IPS DF 4.7 (cell line): ENCODE results near the gene NPRL2.
"Not testable (repeated sequence)": the region's sequence is repeated elsewhere in the genome, so short reads cannot be mapped to it uniquely, and the experiment has no call there.

Source experiments
- DNase-seq: peaks from one replicate; pipeline ENCODE4 v3.0.0-alpha.2; 2013; ENCODE audit warnings: low spot score; ENCODE audit errors: extremely low read depth

NPRL2 gene

GRCh38 chr3:50314342-50314741 lies 36.2 kb downstream of the NPRL2 start:
- no peak for DNase-seq

GRCh38 chr3:50312041-50312440 lies 38.5 kb downstream of the NPRL2 start:
- DNase-seq, result not testable (repeated sequence)

- DNase-seq, result no peak
Measured at GRCh38 chr3:50304601-50305000, 46.0 kb downstream of the NPRL2 start.

- DNase-seq, result no peak
Measured at GRCh38 chr3:50303013-50303815, 47.4 kb downstream of the NPRL2 start, which contains the start of gene HYAL1. TSS of gene HYAL1 (minus strand) at chr3:50303574. CDS start at chr3:50302956, 618 bp downstream.

- DNase-seq, result no peak
Measured at GRCh38 chr3:50302095-50303012, 48.2 kb downstream of the NPRL2 start.

- DNase-seq, result no peak
Measured at GRCh38 chr3:50300681-50301254, 49.8 kb downstream of the NPRL2 start.

GRCh38 chr3:50299929-50300680 lies 50.5 kb downstream of the NPRL2 start:
- no peak for DNase-seq

GRCh38 chr3:50299638-50299928 lies 51.0 kb downstream of the NPRL2 start:
- no peak for DNase-seq

- no peak for DNase-seq
Measured at GRCh38 chr3:50298836-50299637, 51.5 kb downstream of the NPRL2 start, which contains the start of the genes HYAL3 and NAA80. TSS of gene HYAL3 (minus strand) at chr3:50299405. CDS start at chr3:50295602, 3,803 bp downstream. TSS of gene NAA80 (minus strand) at chr3:50299405. CDS start at chr3:50297463, 1,942 bp downstream.

- no peak for DNase-seq
Measured at GRCh38 chr3:50297896-50298725, 52.5 kb downstream of the NPRL2 start.

GRCh38 chr3:50297384-50297775 lies 53.2 kb downstream of the NPRL2 start:
- DNase-seq, result no peak
